Epithelial cell of proximal tubule (primary cell): ENCODE measurements around the gene C10orf90. TPM values are rescaled to one million over a fixed set of nuclear protein-coding genes. Genes with fewer than 3 reads are reported as not detected.
"Not testable (repeated sequence)": the region's sequence is repeated elsewhere in the genome, so short reads cannot be mapped to it uniquely, and the experiment has no call there.

Experiments used
- DNase-seq: peaks from one replicate; pipeline ENCODE4 v3.0.0-alpha.2; 2011; ENCODE audit warnings: low read depth
- H3K4me3 ChIP-seq: 2 replicates; pipeline ENCODE4 v1.5.1; 2011; ENCODE audit warnings: low read depth, mild to moderate bottlenecking, low read length
- total RNA-seq: library from RNA; depleted of rRNA; stranded (reverse); fragments of >200 nt; gene quantifications from 2 replicates; pipeline ENCODE4 v1.2.3, GENCODE V29; 2015
- TF ChIP-seq, protein P1 (sequence below): conservative IDR thresholded peaks from 2 replicates; pipeline ENCODE4 v1.5.1; 2012; ENCODE audit warnings: low read depth, mild to moderate bottlenecking, low read length

The C10orf90 gene
- total RNA-seq, 1 donor from 2014 or later = not detected

DNA sequence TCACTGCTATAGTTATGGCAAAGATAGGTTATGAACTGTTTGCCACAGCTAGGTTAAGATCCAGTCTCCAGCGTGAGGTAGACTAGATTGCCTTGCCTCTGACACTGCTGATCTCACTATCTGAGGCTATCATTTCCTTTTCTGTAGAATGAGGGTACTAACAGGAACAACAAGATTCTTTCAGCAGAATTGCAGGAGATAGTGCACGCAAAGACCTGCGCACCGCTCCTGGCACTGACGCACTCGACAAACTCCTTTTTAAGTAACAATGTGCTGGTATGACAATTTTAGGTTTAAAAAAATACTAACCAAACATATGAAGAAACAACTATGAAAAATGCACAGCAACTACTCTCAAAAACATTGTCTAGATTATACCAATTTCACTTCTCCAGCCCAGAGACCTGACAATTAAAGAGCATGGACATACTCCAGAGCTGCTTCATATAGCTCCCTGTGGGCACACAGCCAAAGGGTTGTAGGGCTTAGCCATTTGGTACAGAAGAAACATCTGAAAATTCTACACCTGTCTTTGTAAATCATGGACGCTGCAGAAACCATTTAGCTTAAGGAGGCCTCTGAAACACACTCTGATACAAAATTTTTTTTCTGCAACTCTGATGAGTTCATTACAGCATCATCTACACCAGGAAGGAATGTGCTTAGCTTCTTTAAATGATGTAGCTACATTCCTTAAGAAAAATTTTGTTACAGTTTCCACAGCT lies 290.0 kb downstream of the C10orf90 start:
- H3K4me3 ChIP-seq = no peak overlapping the region
- TF ChIP-seq, protein P1, sequence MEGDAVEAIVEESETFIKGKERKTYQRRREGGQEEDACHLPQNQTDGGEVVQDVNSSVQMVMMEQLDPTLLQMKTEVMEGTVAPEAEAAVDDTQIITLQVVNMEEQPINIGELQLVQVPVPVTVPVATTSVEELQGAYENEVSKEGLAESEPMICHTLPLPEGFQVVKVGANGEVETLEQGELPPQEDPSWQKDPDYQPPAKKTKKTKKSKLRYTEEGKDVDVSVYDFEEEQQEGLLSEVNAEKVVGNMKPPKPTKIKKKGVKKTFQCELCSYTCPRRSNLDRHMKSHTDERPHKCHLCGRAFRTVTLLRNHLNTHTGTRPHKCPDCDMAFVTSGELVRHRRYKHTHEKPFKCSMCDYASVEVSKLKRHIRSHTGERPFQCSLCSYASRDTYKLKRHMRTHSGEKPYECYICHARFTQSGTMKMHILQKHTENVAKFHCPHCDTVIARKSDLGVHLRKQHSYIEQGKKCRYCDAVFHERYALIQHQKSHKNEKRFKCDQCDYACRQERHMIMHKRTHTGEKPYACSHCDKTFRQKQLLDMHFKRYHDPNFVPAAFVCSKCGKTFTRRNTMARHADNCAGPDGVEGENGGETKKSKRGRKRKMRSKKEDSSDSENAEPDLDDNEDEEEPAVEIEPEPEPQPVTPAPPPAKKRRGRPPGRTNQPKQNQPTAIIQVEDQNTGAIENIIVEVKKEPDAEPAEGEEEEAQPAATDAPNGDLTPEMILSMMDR = no peak
- DNase-seq = no peak

DNA sequence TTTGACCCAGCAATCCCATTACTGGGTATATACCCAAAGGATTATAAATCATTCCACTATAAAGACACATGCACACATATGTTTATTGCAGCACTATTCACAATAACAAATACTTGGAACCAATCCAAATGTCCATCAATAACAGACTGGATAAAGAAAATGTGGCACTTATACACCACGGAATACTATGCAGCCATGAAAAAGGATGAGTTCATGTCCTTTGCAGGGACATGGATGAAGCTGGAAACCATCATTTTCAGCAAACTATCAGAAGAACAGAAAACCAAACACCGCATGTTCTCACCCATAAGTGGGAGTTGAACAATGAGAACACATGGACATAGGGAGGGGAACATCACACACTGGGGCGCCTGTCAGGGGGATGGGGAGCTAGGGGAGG lies 291.3 kb downstream of the C10orf90 start:
- not testable (repeated sequence) for DNase-seq, H3K4me3 ChIP-seq

DNA sequence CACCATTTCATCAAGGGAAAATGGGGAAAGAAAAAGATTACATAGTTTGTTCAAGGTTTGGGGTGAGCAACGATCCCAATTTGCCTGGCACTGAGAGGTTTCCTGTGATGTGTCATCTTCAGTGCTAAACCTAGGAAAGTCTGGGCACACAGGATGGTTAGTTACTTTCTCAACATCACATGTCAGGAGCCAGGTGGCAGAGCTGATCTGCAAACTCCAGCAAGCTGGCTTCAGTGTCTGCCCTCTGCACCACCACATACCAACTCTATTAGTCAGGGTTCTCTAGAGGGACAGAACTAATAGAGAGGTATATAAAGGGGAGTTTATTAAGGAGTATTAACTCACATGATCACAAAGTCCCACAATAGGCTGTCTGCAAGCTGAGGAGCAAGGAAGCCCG lies 293.5 kb downstream of the C10orf90 start:
- DNase-seq = no peak
- TF ChIP-seq, protein P1 = peak; percentile 3
- no peak overlapping the region for H3K4me3 ChIP-seq

DNA sequence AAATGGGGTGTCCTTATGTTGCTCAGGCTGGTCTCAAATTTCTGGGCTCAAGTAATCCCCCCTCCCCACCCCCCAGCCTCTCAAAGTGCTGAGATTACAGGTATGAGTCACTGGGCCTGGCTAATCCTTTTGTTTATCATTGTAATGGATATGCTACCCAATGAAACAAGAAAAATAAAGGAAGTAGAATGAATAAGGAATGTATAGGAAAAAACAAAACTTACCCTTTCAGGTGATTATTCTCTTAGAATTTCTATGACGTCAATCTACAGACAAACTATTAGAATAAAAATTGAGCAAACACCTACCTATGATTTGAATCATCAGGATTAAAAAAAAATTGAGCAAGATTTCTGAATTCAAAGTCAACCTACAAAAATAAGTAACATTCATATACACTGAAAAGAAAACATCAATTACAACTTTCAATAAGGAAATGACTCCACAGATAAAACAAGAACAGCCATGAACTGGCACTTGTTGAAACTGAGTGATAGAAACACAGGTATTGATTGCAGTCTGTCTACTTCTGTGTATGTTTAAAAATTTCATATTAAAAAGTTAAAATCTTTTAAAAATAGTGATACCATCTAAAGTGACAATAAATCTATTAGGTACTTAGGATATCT lies 294.5 kb downstream of the C10orf90 start:
- TF ChIP-seq, protein P1 = no peak
- no peak overlapping the region for H3K4me3 ChIP-seq
- DNase-seq = no peak

DNA sequence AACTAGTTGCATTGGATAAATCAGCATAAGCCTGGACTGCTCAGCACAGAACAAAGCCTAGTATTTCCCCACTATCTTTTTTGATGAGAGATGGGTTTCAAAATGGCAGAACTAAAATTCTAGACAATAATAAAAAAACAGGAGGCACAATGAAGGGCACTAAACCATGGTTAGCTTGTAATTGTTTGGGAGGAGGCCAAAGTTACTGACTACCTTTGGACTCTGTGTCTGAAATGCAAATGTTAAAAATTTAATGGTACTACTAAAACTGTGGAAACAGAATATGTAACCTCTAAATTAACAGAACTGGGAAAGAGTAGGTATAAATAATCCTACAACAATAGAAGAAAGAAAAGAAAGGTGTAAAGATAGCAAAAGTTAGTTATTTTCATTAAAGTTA lies 295.2 kb downstream of the C10orf90 start:
- DNase-seq = no peak
- TF ChIP-seq, protein P1 = no peak

More for the DNA sequence above, 295.2 kb downstream of the C10orf90 start:
- no peak overlapping the region for H3K4me3 ChIP-seq

Other genes with a start within 250 kb of the C10orf90 start
- 24.3 and 31.9 TPM in 2 replicates for gene DOCK1, start 234.7 kb upstream of the C10orf90 start, total RNA-seq